ENCODE measurements around the gene LCA5L.

DNA sequence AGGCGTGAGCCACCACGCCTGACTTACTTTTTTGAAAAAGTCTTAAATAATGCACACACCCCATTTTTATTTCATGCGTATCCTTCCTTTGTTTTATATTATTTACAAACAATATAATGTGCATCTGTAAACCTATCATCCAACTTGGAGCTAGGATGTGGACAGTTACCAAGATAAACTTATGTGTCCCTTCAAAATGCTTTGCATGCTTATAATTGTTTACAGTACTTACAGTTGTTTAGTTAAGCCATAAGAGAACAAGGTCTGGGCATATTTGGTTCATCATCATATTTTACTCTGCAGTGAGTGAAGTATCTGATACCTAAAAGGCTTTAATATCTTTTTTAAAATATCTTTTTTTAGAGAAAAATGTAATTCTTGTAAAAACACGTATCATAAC, 80.6 kb downstream of the LCA5L start:
- TF ChIP-seq, protein P1, sequence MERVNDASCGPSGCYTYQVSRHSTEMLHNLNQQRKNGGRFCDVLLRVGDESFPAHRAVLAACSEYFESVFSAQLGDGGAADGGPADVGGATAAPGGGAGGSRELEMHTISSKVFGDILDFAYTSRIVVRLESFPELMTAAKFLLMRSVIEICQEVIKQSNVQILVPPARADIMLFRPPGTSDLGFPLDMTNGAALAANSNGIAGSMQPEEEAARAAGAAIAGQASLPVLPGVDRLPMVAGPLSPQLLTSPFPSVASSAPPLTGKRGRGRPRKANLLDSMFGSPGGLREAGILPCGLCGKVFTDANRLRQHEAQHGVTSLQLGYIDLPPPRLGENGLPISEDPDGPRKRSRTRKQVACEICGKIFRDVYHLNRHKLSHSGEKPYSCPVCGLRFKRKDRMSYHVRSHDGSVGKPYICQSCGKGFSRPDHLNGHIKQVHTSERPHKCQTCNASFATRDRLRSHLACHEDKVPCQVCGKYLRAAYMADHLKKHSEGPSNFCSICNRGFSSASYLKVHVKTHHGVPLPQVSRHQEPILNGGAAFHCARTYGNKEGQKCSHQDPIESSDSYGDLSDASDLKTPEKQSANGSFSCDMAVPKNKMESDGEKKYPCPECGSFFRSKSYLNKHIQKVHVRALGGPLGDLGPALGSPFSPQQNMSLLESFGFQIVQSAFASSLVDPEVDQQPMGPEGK (CRISPR knock-in tag; IDR thresholded peaks at IDR 0.05; ENCODE audit: borderline replicate concordance) = no peak
- TF ChIP-seq ESRRG (CRISPR knock-in tag; IDR thresholded peaks at IDR 0.05) = no peak
- no peak for TF ChIP-seq ARNTL (CRISPR knock-in tag; IDR thresholded peaks at IDR 0.05; ENCODE audit: borderline replicate concordance, low read depth)
- TF ChIP-seq TCF4 (CRISPR knock-in tag; IDR thresholded peaks at IDR 0.05; ENCODE audit: borderline replicate concordance) = no peak
- no peak for TF ChIP-seq ZFP3 (CRISPR knock-in tag; IDR thresholded peaks at IDR 0.05)
- TF ChIP-seq, protein P2, sequence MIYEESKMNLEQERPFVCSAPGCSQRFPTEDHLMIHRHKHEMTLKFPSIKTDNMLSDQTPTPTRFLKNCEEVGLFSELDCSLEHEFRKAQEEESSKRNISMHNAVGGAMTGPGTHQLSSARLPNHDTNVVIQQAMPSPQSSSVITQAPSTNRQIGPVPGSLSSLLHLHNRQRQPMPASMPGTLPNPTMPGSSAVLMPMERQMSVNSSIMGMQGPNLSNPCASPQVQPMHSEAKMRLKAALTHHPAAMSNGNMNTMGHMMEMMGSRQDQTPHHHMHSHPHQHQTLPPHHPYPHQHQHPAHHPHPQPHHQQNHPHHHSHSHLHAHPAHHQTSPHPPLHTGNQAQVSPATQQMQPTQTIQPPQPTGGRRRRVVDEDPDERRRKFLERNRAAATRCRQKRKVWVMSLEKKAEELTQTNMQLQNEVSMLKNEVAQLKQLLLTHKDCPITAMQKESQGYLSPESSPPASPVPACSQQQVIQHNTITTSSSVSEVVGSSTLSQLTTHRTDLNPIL (CRISPR knock-in tag; IDR thresholded peaks at IDR 0.05; ENCODE audit: low read depth) = no peak
- TF ChIP-seq BACH2 (CRISPR knock-in tag; IDR thresholded peaks at IDR 0.05; ENCODE audit: borderline replicate concordance) = no peak
- TF ChIP-seq, protein P3, sequence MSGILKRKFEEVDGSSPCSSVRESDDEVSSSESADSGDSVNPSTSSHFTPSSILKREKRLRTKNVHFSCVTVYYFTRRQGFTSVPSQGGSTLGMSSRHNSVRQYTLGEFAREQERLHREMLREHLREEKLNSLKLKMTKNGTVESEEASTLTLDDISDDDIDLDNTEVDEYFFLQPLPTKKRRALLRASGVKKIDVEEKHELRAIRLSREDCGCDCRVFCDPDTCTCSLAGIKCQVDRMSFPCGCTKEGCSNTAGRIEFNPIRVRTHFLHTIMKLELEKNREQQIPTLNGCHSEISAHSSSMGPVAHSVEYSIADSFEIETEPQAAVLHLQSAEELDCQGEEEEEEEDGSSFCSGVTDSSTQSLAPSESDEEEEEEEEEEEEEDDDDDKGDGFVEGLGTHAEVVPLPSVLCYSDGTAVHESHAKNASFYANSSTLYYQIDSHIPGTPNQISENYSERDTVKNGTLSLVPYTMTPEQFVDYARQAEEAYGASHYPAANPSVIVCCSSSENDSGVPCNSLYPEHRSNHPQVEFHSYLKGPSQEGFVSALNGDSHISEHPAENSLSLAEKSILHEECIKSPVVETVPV (CRISPR knock-in tag; IDR thresholded peaks at IDR 0.05) = no peak
- TF ChIP-seq PPARA (CRISPR knock-in tag; IDR thresholded peaks at IDR 0.05; ENCODE audit: borderline replicate concordance) = no peak
- no peak for TF ChIP-seq ZNF8 (CRISPR knock-in tag; IDR thresholded peaks at IDR 0.05)
- no peak for TF ChIP-seq ZFP30 (CRISPR knock-in tag; IDR thresholded peaks at IDR 0.05)
